HK-2 (cell line): Measurements from ENCODE around the gene APBB1.

ENCODE experiments used
- DNase-seq: peaks from one replicate; pipeline ENCODE4 v3.0.0-alpha.2; 2018; ENCODE audit not compliant: unreplicated experiment

The APBB1 gene

DNA sequence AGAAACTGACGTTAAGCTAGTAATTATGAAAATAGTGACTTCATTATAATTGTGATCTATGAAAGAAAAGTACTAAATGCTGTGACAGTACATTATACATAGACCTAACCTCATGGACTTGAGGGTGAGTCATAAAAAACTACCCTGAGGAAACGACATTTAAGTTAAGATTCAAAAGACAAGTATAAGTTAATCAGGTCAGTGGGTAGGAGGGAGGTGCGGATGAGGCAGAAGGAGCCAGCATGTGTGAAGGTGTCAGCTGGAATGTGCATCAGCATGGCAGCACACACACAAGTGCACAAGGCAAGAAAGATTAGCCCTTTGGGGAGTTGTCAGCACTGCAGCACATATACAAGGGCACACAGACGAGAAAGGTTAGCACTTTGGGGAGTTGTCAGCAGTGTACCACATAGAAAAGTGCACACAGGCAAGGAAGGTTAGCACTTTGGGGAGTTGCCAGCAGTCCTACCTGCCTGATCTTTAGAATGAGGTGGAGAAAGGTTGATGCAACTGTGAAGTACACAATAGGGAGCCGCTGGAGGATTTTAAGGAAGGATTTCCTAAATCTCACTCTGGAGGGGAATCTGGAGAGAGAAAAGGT, 67.0 kb downstream of the APBB1 start:
- DNase-seq = no peak

GRCh38 chr11:6350486-6350885, 68.4 kb downstream of the APBB1 start:
- DNase-seq = no peak

GRCh38 chr11:6350043-6350442, 68.9 kb downstream of the APBB1 start:
- no peak for DNase-seq

GRCh38 chr11:6345366-6345765, 73.5 kb downstream of the APBB1 start:
- no peak for DNase-seq
